ENCODE results near the gene YJU2. TPM values are rescaled to one million over a fixed set of nuclear protein-coding genes. Genes with fewer than 3 reads are reported as not detected.

The YJU2 gene
- total RNA-seq, 3 donors from 2014 or later (not counting 1 experiment from before 2014, with no cell fraction given), result 37.7 to 39.5 (median 38.5) TPM

DNA sequence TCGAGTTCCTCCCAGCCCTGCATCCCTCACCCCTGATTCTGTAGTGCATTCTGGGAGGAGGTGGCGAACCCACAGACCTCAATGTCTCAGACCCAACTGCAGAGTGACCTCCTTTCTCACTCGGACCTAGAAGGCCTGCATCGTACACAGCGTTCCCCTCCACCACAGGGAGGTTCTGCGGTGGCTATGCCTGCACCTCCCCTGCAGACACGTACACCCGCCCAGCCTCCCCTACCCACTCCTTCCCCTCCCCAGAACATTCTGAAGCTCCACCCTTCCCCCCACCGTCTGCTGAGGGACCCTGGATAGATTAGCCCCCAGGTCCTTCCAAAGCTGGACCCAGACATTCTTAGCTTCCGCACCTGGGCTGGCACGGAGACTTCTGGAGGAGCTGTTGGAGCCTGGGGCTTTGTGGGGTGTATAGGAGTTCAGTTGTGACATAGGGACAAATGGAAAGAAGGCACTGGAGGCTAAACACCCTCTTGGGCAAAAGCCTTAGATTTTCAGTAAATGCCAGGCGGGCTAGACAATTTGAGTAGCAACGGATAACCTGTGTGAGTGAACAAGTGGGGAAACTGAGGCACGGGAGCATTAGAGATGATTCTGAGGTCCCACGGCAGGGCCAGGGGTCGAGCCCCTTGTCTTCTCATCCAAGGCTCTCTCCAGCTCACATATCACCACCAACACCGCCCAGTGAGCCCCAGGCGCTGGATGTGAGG lies 57.1 kb downstream of the YJU2 start:
- H3K27ac Mint-ChIP-seq, result peak overlapping the region; percentile 80 to 94
- WGBS (ENCODE audit: insufficient coverage), result 29% methylated on average over 18 of the region's 18 CpGs
- H3K4me3 ChIP-seq (ENCODE audit: low read length), result peak overlapping the region; percentile 1

DNA sequence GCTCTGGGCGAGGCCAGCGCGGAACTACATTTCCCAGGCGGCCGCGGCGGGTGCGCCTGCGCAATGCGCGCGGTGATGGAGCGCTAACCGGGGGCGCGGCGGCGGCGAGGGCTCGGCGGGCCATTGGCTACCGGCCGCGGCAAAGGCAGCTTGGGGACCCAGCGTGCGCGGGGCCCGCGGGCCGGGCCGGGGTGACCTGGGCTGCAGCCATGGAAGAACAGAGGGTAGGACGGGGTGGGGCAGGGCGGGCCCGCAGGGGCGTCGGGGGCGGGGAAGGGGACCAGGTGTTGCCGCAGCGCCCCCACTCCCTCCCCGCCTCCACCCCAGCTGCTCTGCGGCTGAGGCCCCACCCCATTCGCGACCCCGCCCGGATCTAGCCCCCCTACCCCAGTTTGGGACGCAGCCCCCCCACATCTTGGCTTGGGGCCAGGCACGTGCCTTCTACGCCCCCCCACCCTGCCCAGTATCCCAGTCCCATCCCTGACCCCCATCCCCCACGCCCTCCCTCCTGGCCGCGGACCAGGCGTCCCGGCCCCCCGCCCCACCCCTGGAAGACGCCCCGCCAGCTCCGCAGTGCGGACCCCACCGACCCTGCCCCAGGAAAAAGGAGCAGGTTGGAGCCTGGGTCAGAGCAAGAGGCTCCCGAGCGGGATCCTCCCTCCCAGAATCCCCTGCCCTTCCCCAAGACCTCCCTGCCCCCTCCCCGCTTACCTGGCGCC lies 57.8 kb downstream of the YJU2 start, which contains the start of gene FSD1:
Gene FSD1 (plus strand): TSS at position 61 of the 719 bp plus-strand sequence. CDS start 149 bp downstream, at position 210.
- Histone ChIP-seq H3K27me3 (ENCODE audit: control insufficient read depth, insufficient read depth, low read length) (no peaks in the 10 kb centered on the region), H3K36me3 (ENCODE audit: control insufficient read depth, insufficient read depth, low read length) (peaks cover 2% of the 10 kb centered on the region), H3K4me3 (ENCODE audit: low read length) (peak within 1 kb of the TSS; percentile 1), H3K4me1 (ENCODE audit: control insufficient read depth, insufficient read depth, low read length) (peaks cover 46% of the 10 kb centered on the region), H3K9me3 (ENCODE audit: control insufficient read depth, insufficient read depth, low read length) (no peaks in the 10 kb centered on the region), H3K27ac (ENCODE audit: low read length) (peak within 1 kb of the TSS; percentile 92)
- no peaks in the 10 kb centered on the region for H3K36me3 Mint-ChIP-seq
- no peaks in the 10 kb centered on the region for H3K27me3 Mint-ChIP-seq (ENCODE audit: low read depth in 2 of 2)
- DNase-seq (peak; percentile 66 to 73), ATAC-seq (peak; percentile 68 to 74 (median 69))
- H3K4me1 Mint-ChIP-seq, result peaks cover 25 to 44% of the 10 kb centered on the region in 2 donors
- WGBS (ENCODE audit: insufficient coverage), result 10% methylated on average over 56 of the region's 63 CpGs
- TF ChIP-seq, protein P1, sequence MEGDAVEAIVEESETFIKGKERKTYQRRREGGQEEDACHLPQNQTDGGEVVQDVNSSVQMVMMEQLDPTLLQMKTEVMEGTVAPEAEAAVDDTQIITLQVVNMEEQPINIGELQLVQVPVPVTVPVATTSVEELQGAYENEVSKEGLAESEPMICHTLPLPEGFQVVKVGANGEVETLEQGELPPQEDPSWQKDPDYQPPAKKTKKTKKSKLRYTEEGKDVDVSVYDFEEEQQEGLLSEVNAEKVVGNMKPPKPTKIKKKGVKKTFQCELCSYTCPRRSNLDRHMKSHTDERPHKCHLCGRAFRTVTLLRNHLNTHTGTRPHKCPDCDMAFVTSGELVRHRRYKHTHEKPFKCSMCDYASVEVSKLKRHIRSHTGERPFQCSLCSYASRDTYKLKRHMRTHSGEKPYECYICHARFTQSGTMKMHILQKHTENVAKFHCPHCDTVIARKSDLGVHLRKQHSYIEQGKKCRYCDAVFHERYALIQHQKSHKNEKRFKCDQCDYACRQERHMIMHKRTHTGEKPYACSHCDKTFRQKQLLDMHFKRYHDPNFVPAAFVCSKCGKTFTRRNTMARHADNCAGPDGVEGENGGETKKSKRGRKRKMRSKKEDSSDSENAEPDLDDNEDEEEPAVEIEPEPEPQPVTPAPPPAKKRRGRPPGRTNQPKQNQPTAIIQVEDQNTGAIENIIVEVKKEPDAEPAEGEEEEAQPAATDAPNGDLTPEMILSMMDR (IDR thresholded peaks at IDR 0.05), result no peak
- H3K9me3 Mint-ChIP-seq, result no peaks in the 10 kb centered on the region
- H3K27ac Mint-ChIP-seq, result peak within 1 kb of the TSS; percentile 80 to 94
- peak within 1 kb of the TSS; percentile 86 for H3K4me3 Mint-ChIP-seq
- intact Hi-C loops (cut with micrococcal nuclease), result loop anchor here (5.0 kb wide), 1 partner anchor 37 kb away; no protein-coding TSS in a partner anchor

More for the DNA sequence above, 57.1 kb downstream of the YJU2 start:
- Mint-ChIP-seq H3K4me3 (peak overlapping the region; percentile 86), H3K27me3 (ENCODE audit: low read depth in 2 of 2) (no peaks in the 10 kb centered on the region), H3K9me3 (no peaks in the 10 kb centered on the region), H3K36me3 (no peaks in the 10 kb centered on the region), H3K4me1 (peaks cover 25 to 50% of the 10 kb centered on the region in 2 donors)
- Histone ChIP-seq H3K27ac (ENCODE audit: low read length) (peak overlapping the region; percentile 92), H3K36me3 (ENCODE audit: control insufficient read depth, insufficient read depth, low read length) (peaks cover 2% of the 10 kb centered on the region), H3K9me3 (ENCODE audit: control insufficient read depth, insufficient read depth, low read length) (no peaks in the 10 kb centered on the region), H3K27me3 (ENCODE audit: control insufficient read depth, insufficient read depth, low read length) (no peaks in the 10 kb centered on the region), H3K4me1 (ENCODE audit: control insufficient read depth, insufficient read depth, low read length) (peaks cover 48% of the 10 kb centered on the region)
- DNase-seq (no peak), ATAC-seq (peak; percentile 64 to 75 (median 65))
- TF ChIP-seq, protein P1 (IDR thresholded peaks at IDR 0.05), result no peak
- intact Hi-C loops (cut with micrococcal nuclease), result loop anchor here (5.0 kb wide), 1 partner anchor 37 kb away; no protein-coding TSS in a partner anchor

- TF ChIP-seq, protein P1 (IDR thresholded peaks at IDR 0.05), result no peak
- H3K27ac Mint-ChIP-seq, result peak overlapping the region in 1 of 2 donors; percentile 61
- Histone ChIP-seq H3K27me3 (ENCODE audit: control insufficient read depth, insufficient read depth, low read length) (no peaks in the 10 kb centered on the region), H3K9me3 (ENCODE audit: control insufficient read depth, insufficient read depth, low read length) (no peaks in the 10 kb centered on the region), H3K36me3 (ENCODE audit: control insufficient read depth, insufficient read depth, low read length) (peaks cover 2% of the 10 kb centered on the region), H3K4me1 (ENCODE audit: control insufficient read depth, insufficient read depth, low read length) (peaks cover 46% of the 10 kb centered on the region), H3K27ac (ENCODE audit: low read length) (no peak overlapping the region), H3K4me3 (ENCODE audit: low read length) (no peak overlapping the region)
- ATAC-seq (no peak), DNase-seq (no peak)
- H3K27me3 Mint-ChIP-seq (ENCODE audit: low read depth in 2 of 2), result no peaks in the 10 kb centered on the region
- no peaks in the 10 kb centered on the region for H3K9me3 Mint-ChIP-seq
- 95% methylated on average over 7 of the region's 7 CpGs for WGBS (ENCODE audit: insufficient coverage)
- intact Hi-C loops (cut with micrococcal nuclease), result no loop called here
- no peaks in the 10 kb centered on the region for H3K36me3 Mint-ChIP-seq
- peak overlapping the region; percentile 67 for H3K4me3 Mint-ChIP-seq
- H3K4me1 Mint-ChIP-seq, result peaks cover 25 to 44% of the 10 kb centered on the region in 2 donors
These were observed 58.4 kb downstream of the YJU2 start for GRCh38 chr19:4305257-4305612.
